ENCODE measurements around the gene LRRC37B. TPM values are rescaled to one million over a fixed set of nuclear protein-coding genes. Genes with fewer than 3 reads are reported as not detected.
"Not testable (repeated sequence)": the region's sequence is repeated elsewhere in the genome, so short reads cannot be mapped to it uniquely, and the experiment has no call there.

LRRC37B gene
- total RNA-seq, 1 experiment from 2014 or later, result 20.6 TPM

- TF ChIP-seq ATF6 (CRISPR knock-in tag; IDR thresholded peaks at IDR 0.05) (no peak), NR3C1 (CRISPR knock-in tag; conservative IDR thresholded peaks at IDR 0.05; ENCODE audit: low read depth) (no peak), FOXP1 (CRISPR knock-in tag; IDR thresholded peaks at IDR 0.05; ENCODE audit: borderline replicate concordance) (no peak), FOXK1 (CRISPR knock-in tag; IDR thresholded peaks at IDR 0.05) (no peak), ESRRA (CRISPR knock-in tag; IDR thresholded peaks at IDR 0.05; ENCODE audit: borderline replicate concordance) (no peak), RORB (CRISPR knock-in tag; IDR thresholded peaks at IDR 0.05) (no peak), ZNF138 (CRISPR knock-in tag; conservative IDR thresholded peaks at IDR 0.05) (no peak), FOXJ3 (CRISPR knock-in tag; IDR thresholded peaks at IDR 0.05; ENCODE audit: borderline replicate concordance) (no peak), ARID4B (CRISPR knock-in tag; IDR thresholded peaks at IDR 0.05; ENCODE audit: borderline replicate concordance) (no peak), NR1H2 (CRISPR knock-in tag; IDR thresholded peaks at IDR 0.05) (no peak)
Observed at GRCh38 chr17:32033223-32033622, 26.0 kb downstream of the LRRC37B start (continued).

GRCh38 chr17:32033812-32034211 is 26.6 kb downstream of the LRRC37B start:
- H3K4me1 Mint-ChIP-seq; DNase-seq (ENCODE audit: low spot score); H3K4me3 Mint-ChIP-seq; H3K9me3 Mint-ChIP-seq; POLR2A ChIA-PET; H3K27me3 Mint-ChIP-seq (ENCODE audit: low read depth); H3K27ac Mint-ChIP-seq; ATAC-seq: not testable (repeated sequence)
- peaks cover 34% of the 10 kb centered on the region for H3K36me3 Mint-ChIP-seq
- CTCF ChIA-PET, result interaction anchor here (0.7 to 1.1 kb wide), 2 partner anchors 96 to 105 kb away, joined by 3 read pairs; no protein-coding TSS in a partner anchor

GRCh38 chr17:32040246-32040645 is 33.1 kb downstream of the LRRC37B start:
- H3K9me3 Mint-ChIP-seq; H3K4me1 Mint-ChIP-seq; H3K27ac Mint-ChIP-seq; H3K27me3 Mint-ChIP-seq (ENCODE audit: low read depth); H3K4me3 Mint-ChIP-seq; ATAC-seq; CTCF ChIA-PET; POLR2A ChIA-PET; DNase-seq (ENCODE audit: low spot score): not testable (repeated sequence)
- peaks cover 37% of the 10 kb centered on the region for H3K36me3 Mint-ChIP-seq

GRCh38 chr17:32041306-32041875 is 34.2 kb downstream of the LRRC37B start:
- H3K4me3 Mint-ChIP-seq; H3K27me3 Mint-ChIP-seq (ENCODE audit: low read depth); POLR2A ChIA-PET; CTCF ChIA-PET; H3K4me1 Mint-ChIP-seq; ATAC-seq; H3K27ac Mint-ChIP-seq; DNase-seq (ENCODE audit: low spot score); H3K9me3 Mint-ChIP-seq: not testable (repeated sequence)
- H3K36me3 Mint-ChIP-seq, result peaks cover 30% of the 10 kb centered on the region

GRCh38 chr17:32042266-32042665 is 35.1 kb downstream of the LRRC37B start:
- ATAC-seq; POLR2A ChIA-PET; H3K9me3 Mint-ChIP-seq; H3K4me1 Mint-ChIP-seq; H3K27ac Mint-ChIP-seq; H3K4me3 Mint-ChIP-seq; H3K27me3 Mint-ChIP-seq (ENCODE audit: low read depth); DNase-seq (ENCODE audit: low spot score); CTCF ChIA-PET: not testable (repeated sequence)
- peaks cover 24% of the 10 kb centered on the region for H3K36me3 Mint-ChIP-seq

Measured in WTC11 (cell line).